Common myeloid progenitor, CD34-positive (primary cell): ENCODE measurements around the gene IQGAP2.
A peak's percentile ranks its signal among the peaks of the same experiment; 100 is the strongest.

Source experiments
- CTCF ChIA-PET: fragments of 350-600 bp; sonication (Branson Sonifier 250); formaldehyde crosslinking; loops from one replicate; lab custom pipeline; 2021; ENCODE audit warnings: antibody characterized with exemption; lab: Charles Lee
- POLR2A ChIA-PET: fragments of 350-600 bp; sonication (Branson Sonifier 250); formaldehyde crosslinking; loops from one replicate; lab custom pipeline; 2021; ENCODE audit warnings: antibody characterized with exemption; lab: Charles Lee
- DNase-seq, 3 donors: peaks; one replicate each; pipeline versions ENCODE4 v3.0.0 to v3.0.0-alpha.2; 2013
- H3K27ac ChIP-seq, 2 experiments: 1 replicate in 1 of 2; 2 replicates in 1 of 2; pipeline ENCODE4 v1.7.0; 2013; ENCODE audit warnings: inconsistent platforms in 2 of 2, low read length in 2 of 2, mild to moderate bottlenecking in 2 of 2, low read depth in 1 of 2, moderate library complexity in 1 of 2; ENCODE audit not compliant: severe bottlenecking in 2 of 2, insufficient read depth in 1 of 2, poor library complexity in 1 of 2
- H3K27me3 ChIP-seq, 5 experiments: replicated peaks in 2 of 5; 1 replicate in 3 of 5; 2 replicates in 2 of 5; pipeline versions ENCODE4 v1.6.1 to v1.7.0; 2013; ENCODE audit warnings: low read length in 4 of 5, mild to moderate bottlenecking in 2 of 5, moderate library complexity in 2 of 5, inconsistent platforms in 1 of 5; ENCODE audit not compliant: insufficient read depth in 5 of 5, control insufficient read depth in 4 of 5
- H3K36me3 ChIP-seq, 4 experiments: 1 replicate in 2 of 4; 2 replicates in 2 of 4; pipeline versions ENCODE4 v1.6.1 to v1.7.0; 2013; ENCODE audit warnings: low read length in 3 of 4, control low read depth in 1 of 4, mild to moderate bottlenecking in 1 of 4; ENCODE audit not compliant: control insufficient read depth in 4 of 4, insufficient read depth in 4 of 4
- H3K4me1 ChIP-seq, 4 experiments: 1 replicate in 3 of 4; 2 replicates in 1 of 4; pipeline versions ENCODE4 v1.6.1 to v1.7.1; 2013; ENCODE audit warnings: low read length in 3 of 4, mild to moderate bottlenecking in 3 of 4, control low read depth in 1 of 4, inconsistent platforms in 1 of 4, moderate library complexity in 1 of 4; ENCODE audit not compliant: control insufficient read depth in 4 of 4, insufficient read depth in 4 of 4; ENCODE audit errors: control extremely low read depth in 1 of 4
- H3K4me3 ChIP-seq, 7 experiments: 1 replicate in 4 of 7; 2 replicates in 3 of 7; pipeline versions ENCODE4 v1.5.1 to v1.7.0; 2013; ENCODE audit warnings: mild to moderate bottlenecking in 7 of 7, low read length in 6 of 7, moderate library complexity in 6 of 7, inconsistent platforms in 2 of 7, low read depth in 2 of 7, control low read depth in 1 of 7; ENCODE audit not compliant: insufficient read depth in 4 of 7, control insufficient read depth in 1 of 7; ENCODE audit errors: extremely low read depth in 1 of 7
- H3K9me3 ChIP-seq, 5 experiments: 1 replicate in 4 of 5; 2 replicates in 1 of 5; pipeline versions ENCODE4 v1.6.1 to v1.7.1; 2013; ENCODE audit warnings: low read length in 4 of 5, mild to moderate bottlenecking in 2 of 5, inconsistent platforms in 1 of 5, low read depth in 1 of 5, moderate library complexity in 1 of 5; ENCODE audit not compliant: control insufficient read depth in 4 of 5, insufficient read depth in 2 of 5; ENCODE audit errors: control extremely low read depth in 1 of 5
- WGBS: methylation state at CpG from one replicate; pipeline ENCODE4 v1.1.5; 2013; ENCODE audit not compliant: insufficient coverage; 5-methylcytosine and 5-hydroxymethylcytosine counted together

Gene IQGAP2

GRCh38 chr5:76664079-76664478 is 261.0 kb downstream of the IQGAP2 start:
- H3K36me3 ChIP-seq: peaks cover 31 to 94% (median 60%) of the 10 kb centered on the region in 4 experiments
- peak in 1 of 3 donors; percentile 50 for DNase-seq
- no peaks in the 10 kb centered on the region for H3K27me3 ChIP-seq
- ChIA-PET POLR2A (no interaction called here), CTCF (interaction anchor here (1.0 kb wide), 2 partner anchors 10 to 29 kb away, joined by 3 read pairs; no protein-coding TSS in a partner anchor)
- no CpG with 5 or more reads among the region's 6 CpGs for WGBS
- H3K27ac ChIP-seq: no peak overlapping the region
- no peak overlapping the region for H3K4me3 ChIP-seq
- peaks cover 0 to 4% (median under 1%) of the 10 kb centered on the region in 4 experiments for H3K4me1 ChIP-seq
- no peaks in the 10 kb centered on the region for H3K9me3 ChIP-seq

DNA sequence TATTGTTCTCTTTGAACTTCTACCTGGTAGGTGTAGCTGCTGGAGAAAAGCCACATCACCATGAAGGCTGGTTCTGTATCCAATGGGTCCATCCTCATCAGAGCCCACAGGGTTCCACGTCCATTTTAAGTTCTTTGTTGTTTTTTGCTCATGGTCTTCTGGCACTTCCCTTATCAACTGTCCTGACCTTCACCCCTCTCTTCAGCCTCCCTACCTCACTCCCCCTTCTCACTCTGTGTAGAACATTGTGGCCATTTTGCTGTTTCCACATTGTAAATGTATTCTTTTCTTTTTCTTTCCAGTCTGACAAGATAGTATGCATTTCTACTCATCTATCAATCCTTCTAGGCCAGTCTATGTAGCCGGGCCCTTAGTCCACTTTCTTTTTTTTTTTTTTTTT is 264.4 kb downstream of the IQGAP2 start:
- peaks cover 38 to 89% (median 55%) of the 10 kb centered on the region in 4 experiments for H3K36me3 ChIP-seq
- no peak overlapping the region for H3K4me3 ChIP-seq
- peaks cover 0 to 22% (median 8%) of the 10 kb centered on the region in 4 experiments for H3K4me1 ChIP-seq
- WGBS: 100% methylated on average over 1 of the region's 2 CpGs
- POLR2A ChIA-PET: interaction anchor here (1.0 kb wide), 1 partner anchor 106 kb away, joined by 4 read pairs; no protein-coding TSS in a partner anchor
- H3K27me3 ChIP-seq: no peaks in the 10 kb centered on the region
- H3K9me3 ChIP-seq: no peaks in the 10 kb centered on the region
- no peak for DNase-seq
- no peak overlapping the region for H3K27ac ChIP-seq
- CTCF ChIA-PET: interaction anchor here (1.0 to 2.0 kb wide), 3 partner anchors 9 to 107 kb away, joined by 3 to 7 read pairs (median 4); no protein-coding TSS in a partner anchor

DNA sequence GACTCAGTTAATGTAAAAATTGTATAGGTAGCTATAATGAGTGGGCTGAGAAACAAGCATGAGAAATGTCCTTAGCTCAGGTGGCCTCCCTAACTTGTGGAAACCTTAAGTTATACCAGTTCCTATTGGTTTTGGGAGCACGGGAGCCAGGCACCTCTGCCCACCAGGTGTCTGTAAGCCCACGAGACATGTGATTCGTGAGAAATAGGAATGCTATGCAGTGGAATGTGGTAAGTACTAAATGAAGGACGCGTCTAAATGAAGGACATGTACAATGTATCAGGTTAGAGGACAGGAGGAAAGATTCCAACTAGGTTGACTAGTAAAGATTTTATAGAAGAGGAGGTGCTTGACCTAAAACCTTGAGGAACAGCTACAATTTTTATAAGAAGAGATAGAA is 266.2 kb downstream of the IQGAP2 start:
- H3K36me3 ChIP-seq: peaks cover 38 to 90% (median 58%) of the 10 kb centered on the region in 4 experiments
- H3K4me1 ChIP-seq: peaks cover 0 to 20% (median 7%) of the 10 kb centered on the region in 4 experiments
- no peak overlapping the region for H3K27ac ChIP-seq
- no peaks in the 10 kb centered on the region for H3K9me3 ChIP-seq
- ChIA-PET CTCF (interaction anchor here (0.9 to 1.8 kb wide), 5 partner anchors 10 to 48 kb away, joined by 3 to 4 read pairs (median 3); no protein-coding TSS in a partner anchor), POLR2A (no interaction called here)
- no peaks in the 10 kb centered on the region for H3K27me3 ChIP-seq
- WGBS: 98% methylated on average over 5 of the region's 5 CpGs
- no peak overlapping the region for H3K4me3 ChIP-seq
- DNase-seq: no peak

- H3K4me1 ChIP-seq: peaks cover 0 to 20% (median 7%) of the 10 kb centered on the region in 4 experiments
- CTCF ChIA-PET: interaction anchor here (0.9 to 3.9 kb wide), 5 partner anchors 12 to 105 kb away, joined by 3 to 25 read pairs (median 3); no protein-coding TSS in a partner anchor
These were observed 267.4 kb downstream of the IQGAP2 start for GRCh38 chr5:76670508-76670907.

GRCh38 chr5:76672242-76672641 is 269.2 kb downstream of the IQGAP2 start:
- H3K27ac ChIP-seq: no peak overlapping the region
- no peak overlapping the region for H3K4me3 ChIP-seq
- no peaks in the 10 kb centered on the region for H3K9me3 ChIP-seq
- ChIA-PET CTCF (interaction anchor here (2.6 to 3.9 kb wide), 2 partner anchors 11 to 14 kb away, joined by 12 to 25 read pairs; no protein-coding TSS in a partner anchor), POLR2A (no interaction called here)
- DNase-seq: no peak
- 100% methylated on average over 1 of the region's 2 CpGs for WGBS
- peaks cover 0 to 20% (median 7%) of the 10 kb centered on the region in 4 experiments for H3K4me1 ChIP-seq
- H3K27me3 ChIP-seq: no peaks in the 10 kb centered on the region
- peaks cover 33 to 91% (median 67%) of the 10 kb centered on the region in 4 experiments for H3K36me3 ChIP-seq

More at GRCh38 chr5:76670508-76670907, 267.4 kb downstream of the IQGAP2 start:
- Histone ChIP-seq H3K9me3 (no peaks in the 10 kb centered on the region), H3K36me3 (peaks cover 39 to 90% (median 65%) of the 10 kb centered on the region in 4 experiments), H3K27ac (peak overlapping the region in 1 of 2 experiments; percentile 14), H3K4me3 (no peak overlapping the region), H3K27me3 (no peaks in the 10 kb centered on the region)
- peak in 2 of 3 donors; percentile 56 to 60 for DNase-seq
- POLR2A ChIA-PET: no interaction called here
- 33% methylated on average over 1 of the region's 3 CpGs for WGBS

DNA sequence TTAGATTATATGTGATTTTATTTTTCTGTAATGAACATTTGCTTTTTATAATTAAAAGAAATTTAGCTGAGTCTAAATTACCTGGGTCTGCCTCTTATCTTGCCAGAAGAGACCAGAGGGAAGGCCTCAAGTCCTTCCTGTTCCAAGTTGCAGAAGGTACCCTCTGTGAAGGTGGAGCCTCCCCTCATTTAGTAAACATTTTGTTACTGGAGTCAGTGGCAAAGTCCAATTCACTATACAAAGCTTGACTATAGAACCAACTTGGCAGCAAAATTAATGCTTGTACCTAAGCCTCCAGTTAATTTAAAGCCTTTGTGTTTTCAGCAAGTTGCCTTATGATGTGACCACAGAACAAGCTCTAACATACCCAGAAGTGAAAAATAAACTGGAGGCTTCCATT is 270.0 kb downstream of the IQGAP2 start:
- Histone ChIP-seq H3K27me3 (no peaks in the 10 kb centered on the region), H3K36me3 (peaks cover 36 to 91% (median 64%) of the 10 kb centered on the region in 4 experiments), H3K9me3 (no peaks in the 10 kb centered on the region), H3K4me3 (no peak overlapping the region), H3K27ac (no peak overlapping the region), H3K4me1 (peaks cover 0 to 20% (median 7%) of the 10 kb centered on the region in 4 experiments)
- no peak for DNase-seq
- ChIA-PET CTCF (interaction anchor here (1.2 to 3.9 kb wide), 3 partner anchors 10 to 22 kb away, joined by 3 to 25 read pairs (median 12); no protein-coding TSS in a partner anchor), POLR2A (no interaction called here)
